ENCODE measurements around the gene SLC4A5.

- TF ChIP-seq CTCF (IDR thresholded peaks at IDR 0.05) (no peak), POLR2A (IDR thresholded peaks at IDR 0.05) (no peak)
These were observed 40.0 kb upstream of the SLC4A5 start for GRCh38 chr2:74383254-74383653.

All from heart left ventricle (tissue), 13 donors.